Measurements from ENCODE around the gene NIT1. TPM values are rescaled to one million over a fixed set of nuclear protein-coding genes. Genes with fewer than 3 reads are reported as not detected.

Gene NIT1
- total and polyA plus RNA-seq, 10 of the 15 experiments (the other 5 are each of a cell fraction or from before 2014, with no cell fraction given): 19.2 to 54.4 (median 28.3) TPM

GRCh38 chr1:161132410-161133219 is 14.7 kb downstream of the NIT1 start, which contains the start of gene DEDD (continued):
- no peak for TF ChIP-seq ZNF592 (IDR thresholded peaks at IDR 0.05)
- no peak for TF ChIP-seq ZBTB4 (CRISPR knock-in tag; IDR thresholded peaks at IDR 0.05)
- peak; percentile 57; the same call in 1 of the 2 replicates for TF ChIP-seq ZNF217 (IDR thresholded peaks at IDR 0.05)
- peak; percentile 92 for TF ChIP-seq NR2C1 (IDR thresholded peaks at IDR 0.05)
- no peak for TF ChIP-seq E2F8 (IDR thresholded peaks at IDR 0.05; ENCODE audit: low read depth, partially characterized antibody)
- peak; percentile 33 for TF ChIP-seq NBN (IDR thresholded peaks at IDR 0.05)
- TF ChIP-seq MYB (IDR thresholded peaks at IDR 0.05; ENCODE audit: borderline replicate concordance, low read depth, low read length): no peak
- TF ChIP-seq SPI1 (IDR thresholded peaks at IDR 0.05; ENCODE audit: borderline replicate concordance, insufficient read depth, low read depth, low read length): no peak
- peak; percentile 69 for TF ChIP-seq PKNOX1 (IDR thresholded peaks at IDR 0.05)
- no peak for TF ChIP-seq HSF1 (IDR thresholded peaks at IDR 0.05; ENCODE audit: low read depth, low read length)
- no peak for TF ChIP-seq HDAC2 (IDR thresholded peaks at IDR 0.05)
- TF ChIP-seq IKZF1 (conservative IDR thresholded peaks at IDR 0.05): peak; percentile 99
- TF ChIP-seq CREM (IDR thresholded peaks at IDR 0.05; ENCODE audit: low read depth): peak; percentile 68; the same call in 1 of the 2 replicates
- TF ChIP-seq MTA2 (IDR thresholded peaks at IDR 0.05; ENCODE audit: low read depth): peak; percentile 54; the same call in 1 of the 2 replicates
- TF ChIP-seq NFXL1 (IDR thresholded peaks at IDR 0.05; ENCODE audit: borderline replicate concordance): no peak
- no peak; the same call in 1 of the 2 replicates for TF ChIP-seq SMAD5 (IDR thresholded peaks at IDR 0.05; ENCODE audit: low read depth)
- TF ChIP-seq SMC3 (IDR thresholded peaks at IDR 0.05; ENCODE audit: borderline replicate concordance, low read length): peak; percentile 16; the same call in 1 of the 2 replicates

Data from GM12878 (cell line).